GM21619 (cell line): ENCODE data around the gene RNF182.
"Not testable (repeated sequence)": the region's sequence is repeated elsewhere in the genome, so short reads cannot be mapped to it uniquely, and the experiment has no call there.

Experiments
- ATAC-seq: cut with Tn5 transposase; IDR thresholded peaks from one replicate; pipeline ENCODE4 v1.9.1; 2021; ENCODE audit not compliant: unreplicated experiment

The RNF182 gene

GRCh38 chr6:13952101-13952500 lies 27.3 kb downstream of the RNF182 start:
- no peak for ATAC-seq

- no peak for ATAC-seq
These were observed 28.4 kb downstream of the RNF182 start for GRCh38 chr6:13953061-13953705.

GRCh38 chr6:13965582-13966127 lies 40.9 kb downstream of the RNF182 start:
- no peak for ATAC-seq

- ATAC-seq, result no peak
These were observed 46.6 kb downstream of the RNF182 start for GRCh38 chr6:13971303-13971702.

- ATAC-seq, result not testable (repeated sequence)
These were observed 47.9 kb downstream of the RNF182 start for GRCh38 chr6:13972602-13973001.

GRCh38 chr6:13973422-13973821 lies 48.7 kb downstream of the RNF182 start:
- ATAC-seq, result not testable (repeated sequence)

GRCh38 chr6:13978102-13978640 lies 53.4 kb downstream of the RNF182 start:
- no peak for ATAC-seq

GRCh38 chr6:13978787-13979186 lies 54.0 kb downstream of the RNF182 start:
- ATAC-seq, result no peak

- no peak for ATAC-seq
These were observed 54.8 kb downstream of the RNF182 start for GRCh38 chr6:13979284-13980171.

GRCh38 chr6:13980534-13980933 lies 55.8 kb downstream of the RNF182 start:
- no peak for ATAC-seq

- ATAC-seq, result no peak
These were observed 61.0 kb downstream of the RNF182 start for GRCh38 chr6:13985663-13986325.

- no peak for ATAC-seq
These were observed 62.1 kb downstream of the RNF182 start for GRCh38 chr6:13986700-13987399.

GRCh38 chr6:13987400-13987865 lies 62.7 kb downstream of the RNF182 start:
- no peak for ATAC-seq

- ATAC-seq, result no peak
These were observed 63.4 kb downstream of the RNF182 start for GRCh38 chr6:13988049-13988738.

GRCh38 chr6:13988908-13989307 lies 64.2 kb downstream of the RNF182 start:
- no peak for ATAC-seq

GRCh38 chr6:13989496-13990144 lies 64.9 kb downstream of the RNF182 start:
- ATAC-seq, result no peak

GRCh38 chr6:13990796-13991195 lies 66.0 kb downstream of the RNF182 start:
- no peak for ATAC-seq

GRCh38 chr6:13991393-13991792 lies 66.6 kb downstream of the RNF182 start:
- ATAC-seq, result no peak

- no peak for ATAC-seq
These were observed 67.8 kb downstream of the RNF182 start for GRCh38 chr6:13992417-13993055.
